ENCODE data around the gene CRYGD.

Gene CRYGD

DNA sequence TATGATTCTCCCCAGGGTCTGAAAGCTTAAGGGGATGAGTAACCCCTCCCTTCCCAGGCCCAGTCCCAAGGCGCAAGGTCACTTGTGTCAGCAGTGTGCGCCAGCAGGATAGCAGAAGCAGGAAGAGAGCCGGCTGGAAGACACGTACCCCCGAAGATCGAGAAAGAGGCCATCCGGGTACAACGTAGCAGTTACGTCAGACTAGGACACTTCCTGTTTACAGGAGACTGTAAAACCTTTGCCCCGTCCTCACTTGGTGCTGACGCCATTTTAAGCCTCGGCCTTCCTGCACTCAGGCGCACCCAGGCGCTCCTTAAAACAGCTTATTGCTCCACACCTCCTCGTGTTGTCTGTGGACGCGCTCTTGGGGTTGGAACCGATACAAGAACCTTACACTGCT, 15.1 kb upstream of the CRYGD start:
- no peak for TF ChIP-seq FOXP2 (optimal IDR thresholded peaks at IDR 0.05; ENCODE audit: borderline replicate concordance, extremely low read depth, extremely low read length, insufficient read depth)

DNA sequence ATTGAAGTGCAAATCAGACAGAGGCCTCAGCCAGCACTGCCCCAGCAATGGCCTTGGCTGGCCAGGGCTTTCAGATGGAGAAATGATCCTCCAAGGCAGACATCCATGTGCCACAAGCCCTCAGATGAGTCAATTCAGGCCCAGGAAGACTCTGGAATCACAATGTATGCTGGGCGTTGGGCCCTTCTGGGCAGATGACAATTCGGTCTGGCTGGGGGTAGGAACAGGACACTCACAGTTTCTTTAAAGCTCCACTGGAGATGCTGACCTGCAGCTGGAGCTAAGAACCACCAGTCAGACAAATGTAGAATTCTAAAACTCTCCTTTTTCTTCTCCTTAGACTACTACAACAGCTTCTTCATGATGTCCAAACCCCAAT, 12.4 kb upstream of the CRYGD start:
- no peak for TF ChIP-seq FOXP2 (optimal IDR thresholded peaks at IDR 0.05; ENCODE audit: borderline replicate concordance, extremely low read depth, extremely low read length, insufficient read depth)
- TF ChIP-seq TAF1 (IDR thresholded peaks at IDR 0.05; ENCODE audit: borderline replicate concordance, insufficient read depth, low read length) = no peak
- TF ChIP-seq, protein P1, sequence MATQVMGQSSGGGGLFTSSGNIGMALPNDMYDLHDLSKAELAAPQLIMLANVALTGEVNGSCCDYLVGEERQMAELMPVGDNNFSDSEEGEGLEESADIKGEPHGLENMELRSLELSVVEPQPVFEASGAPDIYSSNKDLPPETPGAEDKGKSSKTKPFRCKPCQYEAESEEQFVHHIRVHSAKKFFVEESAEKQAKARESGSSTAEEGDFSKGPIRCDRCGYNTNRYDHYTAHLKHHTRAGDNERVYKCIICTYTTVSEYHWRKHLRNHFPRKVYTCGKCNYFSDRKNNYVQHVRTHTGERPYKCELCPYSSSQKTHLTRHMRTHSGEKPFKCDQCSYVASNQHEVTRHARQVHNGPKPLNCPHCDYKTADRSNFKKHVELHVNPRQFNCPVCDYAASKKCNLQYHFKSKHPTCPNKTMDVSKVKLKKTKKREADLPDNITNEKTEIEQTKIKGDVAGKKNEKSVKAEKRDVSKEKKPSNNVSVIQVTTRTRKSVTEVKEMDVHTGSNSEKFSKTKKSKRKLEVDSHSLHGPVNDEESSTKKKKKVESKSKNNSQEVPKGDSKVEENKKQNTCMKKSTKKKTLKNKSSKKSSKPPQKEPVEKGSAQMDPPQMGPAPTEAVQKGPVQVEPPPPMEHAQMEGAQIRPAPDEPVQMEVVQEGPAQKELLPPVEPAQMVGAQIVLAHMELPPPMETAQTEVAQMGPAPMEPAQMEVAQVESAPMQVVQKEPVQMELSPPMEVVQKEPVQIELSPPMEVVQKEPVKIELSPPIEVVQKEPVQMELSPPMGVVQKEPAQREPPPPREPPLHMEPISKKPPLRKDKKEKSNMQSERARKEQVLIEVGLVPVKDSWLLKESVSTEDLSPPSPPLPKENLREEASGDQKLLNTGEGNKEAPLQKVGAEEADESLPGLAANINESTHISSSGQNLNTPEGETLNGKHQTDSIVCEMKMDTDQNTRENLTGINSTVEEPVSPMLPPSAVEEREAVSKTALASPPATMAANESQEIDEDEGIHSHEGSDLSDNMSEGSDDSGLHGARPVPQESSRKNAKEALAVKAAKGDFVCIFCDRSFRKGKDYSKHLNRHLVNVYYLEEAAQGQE (IDR thresholded peaks at IDR 0.05; ENCODE audit: insufficient read depth in 1 of 2, low read depth in 2 of 2, low read length in 2 of 2) = no peak
- no peak for TF ChIP-seq POLR2AphosphoS5 (IDR thresholded peaks at IDR 0.05; ENCODE audit: low read depth, low read length)
- no peak for TF ChIP-seq SIN3A (IDR thresholded peaks at IDR 0.05; ENCODE audit: borderline replicate concordance, insufficient read depth, low read length)

DNA sequence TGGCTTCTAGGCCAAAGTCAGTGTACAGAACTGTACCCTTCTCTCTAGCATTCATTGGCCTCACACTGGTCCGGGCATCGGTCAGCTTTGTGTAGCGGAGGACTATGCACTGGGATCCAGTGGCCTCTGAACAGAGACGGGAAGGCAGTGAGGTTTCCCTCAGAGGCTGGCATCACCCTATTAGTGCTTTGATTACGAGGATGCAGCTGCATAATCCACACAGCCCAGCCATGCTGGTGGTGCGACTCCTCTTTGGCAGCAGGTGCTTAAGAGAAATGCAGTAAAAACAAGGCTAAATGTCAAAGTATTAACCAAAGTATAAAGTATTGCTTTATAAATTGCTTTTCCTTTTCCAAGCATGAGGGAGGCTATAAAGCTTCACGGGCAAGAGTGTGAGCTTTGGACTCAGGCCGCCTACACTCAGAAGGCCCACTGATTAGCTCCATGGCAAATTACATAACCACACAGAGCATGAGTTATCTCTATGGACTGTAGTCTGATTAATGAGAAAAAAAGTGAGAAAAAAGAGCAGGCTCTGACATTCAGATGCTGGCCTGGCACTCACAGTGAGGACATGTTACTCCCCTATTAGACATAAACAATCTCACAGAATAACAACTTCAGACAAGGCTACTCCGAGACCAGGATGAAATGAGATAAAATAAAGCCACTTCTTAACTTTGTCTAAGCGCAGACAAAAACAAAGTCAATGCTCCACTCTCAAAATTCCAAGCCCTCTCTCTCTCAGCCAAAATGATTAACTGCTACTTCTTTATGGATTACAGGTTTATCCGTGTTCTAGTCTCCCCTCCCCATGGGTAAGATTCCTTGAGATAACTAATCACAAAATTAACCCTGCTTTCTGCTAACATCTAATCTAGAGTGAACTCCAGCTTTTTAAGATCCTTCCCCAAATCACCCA, 11.7 kb upstream of the CRYGD start:
- TF ChIP-seq FOXP2 (optimal IDR thresholded peaks at IDR 0.05; ENCODE audit: borderline replicate concordance, extremely low read depth, extremely low read length, insufficient read depth) = no peak
- TF ChIP-seq SIN3A (IDR thresholded peaks at IDR 0.05; ENCODE audit: borderline replicate concordance, insufficient read depth, low read length) = no peak
- TF ChIP-seq TAF1 (IDR thresholded peaks at IDR 0.05; ENCODE audit: borderline replicate concordance, insufficient read depth, low read length) = no peak
- TF ChIP-seq, protein P1 (IDR thresholded peaks at IDR 0.05; ENCODE audit: insufficient read depth in 1 of 2, low read depth in 2 of 2, low read length in 2 of 2) = no peak
- no peak for TF ChIP-seq POLR2AphosphoS5 (IDR thresholded peaks at IDR 0.05; ENCODE audit: low read depth, low read length)

DNA sequence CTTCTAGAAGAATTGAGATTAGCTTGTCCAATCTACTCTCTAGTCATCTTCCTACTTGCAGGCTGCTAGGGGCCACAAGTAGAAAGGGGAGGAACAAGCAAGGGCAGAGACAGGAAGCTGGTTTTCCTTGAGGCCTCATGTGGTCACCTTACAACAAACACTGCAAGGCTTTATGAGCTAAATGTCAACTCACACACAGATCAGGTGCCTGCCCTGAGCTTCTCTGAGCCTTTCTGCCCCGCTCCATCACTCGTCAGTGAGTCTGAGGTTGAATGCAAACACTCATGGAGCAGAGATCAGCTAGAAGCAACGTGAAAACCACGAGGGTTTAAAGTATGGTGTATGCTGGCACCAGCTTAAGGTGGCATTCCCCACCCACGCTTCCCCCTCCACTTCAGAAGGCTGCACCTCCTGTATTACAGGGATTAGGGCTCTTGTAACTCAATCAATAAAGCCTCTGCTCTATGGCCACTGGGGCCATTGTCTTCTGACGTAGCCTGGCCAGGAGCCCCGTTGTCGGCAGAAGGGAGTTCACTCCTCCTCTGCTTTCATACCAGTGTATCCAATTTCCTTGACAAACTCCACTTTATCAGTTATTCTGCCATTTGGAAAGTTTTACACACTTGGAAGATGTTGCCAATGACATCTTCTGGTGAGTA, 10.7 kb upstream of the CRYGD start:
- TF ChIP-seq FOXP2 (optimal IDR thresholded peaks at IDR 0.05; ENCODE audit: borderline replicate concordance, extremely low read depth, extremely low read length, insufficient read depth) (no peak), SIN3A (IDR thresholded peaks at IDR 0.05; ENCODE audit: borderline replicate concordance, insufficient read depth, low read length) (no peak), POLR2AphosphoS5 (IDR thresholded peaks at IDR 0.05; ENCODE audit: low read depth, low read length) (no peak), TAF1 (IDR thresholded peaks at IDR 0.05; ENCODE audit: borderline replicate concordance, insufficient read depth, low read length) (no peak)
- TF ChIP-seq, protein P1 (IDR thresholded peaks at IDR 0.05; ENCODE audit: insufficient read depth in 1 of 2, low read depth in 2 of 2, low read length in 2 of 2) = no peak

DNA sequence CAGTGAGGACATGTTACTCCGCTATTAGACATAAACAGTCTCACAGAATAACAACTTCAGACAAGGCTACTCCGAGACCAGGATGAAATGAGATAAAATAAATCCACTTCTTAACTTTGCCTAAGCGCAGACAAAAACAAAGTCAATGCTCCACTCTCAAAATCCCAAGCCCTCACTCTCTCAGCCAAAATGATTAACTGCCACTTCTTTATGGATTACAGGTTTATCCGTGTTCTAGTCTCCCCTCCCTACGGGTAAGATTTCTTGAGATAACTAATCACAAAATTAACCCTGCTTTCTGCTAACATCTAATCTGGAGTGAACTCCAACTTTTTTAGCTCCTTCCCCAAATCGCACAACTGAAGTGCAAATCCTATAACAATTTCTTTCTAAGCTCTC, 6.4 kb upstream of the CRYGD start:
- TF ChIP-seq TAF1 (IDR thresholded peaks at IDR 0.05; ENCODE audit: borderline replicate concordance, insufficient read depth, low read length) (no peak), SIN3A (IDR thresholded peaks at IDR 0.05; ENCODE audit: borderline replicate concordance, insufficient read depth, low read length) (no peak), POLR2AphosphoS5 (IDR thresholded peaks at IDR 0.05; ENCODE audit: low read depth, low read length) (no peak), FOXP2 (optimal IDR thresholded peaks at IDR 0.05; ENCODE audit: borderline replicate concordance, extremely low read depth, extremely low read length, insufficient read depth) (no peak)
- TF ChIP-seq, protein P1 (IDR thresholded peaks at IDR 0.05; ENCODE audit: insufficient read depth in 1 of 2, low read depth in 2 of 2, low read length in 2 of 2) = no peak
